HG03457 (cell line): ENCODE data around the gene ADAMTS14.
"Not testable (repeated sequence)": the region's sequence is repeated elsewhere in the genome, so short reads cannot be mapped to it uniquely, and the experiment has no call there.

Experiments
- ATAC-seq: cut with Tn5 transposase; IDR thresholded peaks from one replicate; pipeline ENCODE4 v1.9.1; 2021; ENCODE audit warnings: moderate number of reproducible peaks; ENCODE audit not compliant: unreplicated experiment

The ADAMTS14 gene, protein sequence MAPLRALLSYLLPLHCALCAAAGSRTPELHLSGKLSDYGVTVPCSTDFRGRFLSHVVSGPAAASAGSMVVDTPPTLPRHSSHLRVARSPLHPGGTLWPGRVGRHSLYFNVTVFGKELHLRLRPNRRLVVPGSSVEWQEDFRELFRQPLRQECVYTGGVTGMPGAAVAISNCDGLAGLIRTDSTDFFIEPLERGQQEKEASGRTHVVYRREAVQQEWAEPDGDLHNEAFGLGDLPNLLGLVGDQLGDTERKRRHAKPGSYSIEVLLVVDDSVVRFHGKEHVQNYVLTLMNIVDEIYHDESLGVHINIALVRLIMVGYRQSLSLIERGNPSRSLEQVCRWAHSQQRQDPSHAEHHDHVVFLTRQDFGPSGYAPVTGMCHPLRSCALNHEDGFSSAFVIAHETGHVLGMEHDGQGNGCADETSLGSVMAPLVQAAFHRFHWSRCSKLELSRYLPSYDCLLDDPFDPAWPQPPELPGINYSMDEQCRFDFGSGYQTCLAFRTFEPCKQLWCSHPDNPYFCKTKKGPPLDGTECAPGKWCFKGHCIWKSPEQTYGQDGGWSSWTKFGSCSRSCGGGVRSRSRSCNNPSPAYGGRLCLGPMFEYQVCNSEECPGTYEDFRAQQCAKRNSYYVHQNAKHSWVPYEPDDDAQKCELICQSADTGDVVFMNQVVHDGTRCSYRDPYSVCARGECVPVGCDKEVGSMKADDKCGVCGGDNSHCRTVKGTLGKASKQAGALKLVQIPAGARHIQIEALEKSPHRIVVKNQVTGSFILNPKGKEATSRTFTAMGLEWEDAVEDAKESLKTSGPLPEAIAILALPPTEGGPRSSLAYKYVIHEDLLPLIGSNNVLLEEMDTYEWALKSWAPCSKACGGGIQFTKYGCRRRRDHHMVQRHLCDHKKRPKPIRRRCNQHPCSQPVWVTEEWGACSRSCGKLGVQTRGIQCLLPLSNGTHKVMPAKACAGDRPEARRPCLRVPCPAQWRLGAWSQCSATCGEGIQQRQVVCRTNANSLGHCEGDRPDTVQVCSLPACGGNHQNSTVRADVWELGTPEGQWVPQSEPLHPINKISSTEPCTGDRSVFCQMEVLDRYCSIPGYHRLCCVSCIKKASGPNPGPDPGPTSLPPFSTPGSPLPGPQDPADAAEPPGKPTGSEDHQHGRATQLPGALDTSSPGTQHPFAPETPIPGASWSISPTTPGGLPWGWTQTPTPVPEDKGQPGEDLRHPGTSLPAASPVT

DNA sequence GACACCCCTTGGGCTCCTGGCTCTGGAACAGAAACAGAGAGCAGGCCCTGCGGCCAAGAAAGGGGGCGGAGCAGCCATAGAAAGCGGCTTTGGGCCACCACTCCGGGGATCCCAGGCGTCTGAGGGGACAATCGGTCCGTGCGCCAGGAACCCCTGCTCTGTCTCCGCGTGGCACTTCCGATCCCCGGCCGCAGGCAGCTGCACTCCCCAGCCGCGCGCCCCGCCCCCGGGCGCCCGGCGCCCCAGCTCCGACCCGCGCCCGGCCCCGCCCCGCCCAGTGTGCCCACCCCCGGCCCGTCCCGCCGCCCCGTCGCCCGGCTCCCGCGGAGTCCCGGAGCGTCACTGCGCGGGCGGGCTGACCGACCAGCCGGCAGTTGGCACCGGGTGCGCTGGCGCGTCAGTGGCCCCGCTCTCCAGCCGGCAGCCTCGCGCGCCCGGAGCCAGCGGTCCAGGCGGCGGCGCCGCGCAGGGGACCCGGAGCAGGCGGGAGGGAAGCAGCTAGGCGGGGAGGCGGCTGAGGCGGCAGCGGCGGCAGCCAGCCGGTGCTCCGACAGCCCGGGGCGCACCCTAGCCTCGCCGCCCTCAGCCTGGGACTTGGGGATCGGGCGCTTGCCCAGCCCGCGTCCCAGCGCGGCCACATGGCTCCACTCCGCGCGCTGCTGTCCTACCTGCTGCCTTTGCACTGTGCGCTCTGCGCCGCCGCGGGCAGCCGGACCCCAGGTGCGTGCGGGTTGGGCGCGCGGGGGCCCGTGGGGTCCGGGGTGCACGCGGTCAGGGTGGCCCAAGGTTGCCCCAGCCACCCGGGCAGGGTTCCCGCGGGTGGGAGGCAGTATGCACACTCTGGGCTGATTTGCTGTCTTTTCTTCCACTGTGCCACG, at the start of gene ADAMTS14:
Gene ADAMTS14 (plus strand): TSS at position 342 of the 878 bp plus-strand sequence. CDS start 297 bp downstream, at position 639.
- ATAC-seq = no peak

DNA sequence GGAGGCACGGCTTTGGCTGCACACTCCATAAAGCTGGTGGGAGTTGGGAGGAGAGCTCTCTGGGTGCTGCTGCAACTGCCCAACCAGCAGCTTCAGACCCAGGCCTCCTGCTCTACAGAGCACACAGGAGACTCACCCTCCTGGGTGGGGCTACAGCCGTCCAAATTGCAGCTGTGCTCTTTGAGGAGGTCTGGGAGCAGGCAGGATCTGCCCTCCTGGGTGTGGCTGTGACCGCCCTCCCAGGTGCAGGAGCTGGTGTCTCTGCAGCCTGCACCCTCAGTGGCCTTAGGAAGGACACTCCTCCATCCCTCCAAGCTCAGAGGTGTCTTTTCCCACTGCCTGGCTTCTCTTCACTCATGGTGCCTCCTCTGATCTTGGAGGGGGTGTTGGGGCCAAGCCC, 49.8 kb upstream of the ADAMTS14 start:
- ATAC-seq = no peak

DNA sequence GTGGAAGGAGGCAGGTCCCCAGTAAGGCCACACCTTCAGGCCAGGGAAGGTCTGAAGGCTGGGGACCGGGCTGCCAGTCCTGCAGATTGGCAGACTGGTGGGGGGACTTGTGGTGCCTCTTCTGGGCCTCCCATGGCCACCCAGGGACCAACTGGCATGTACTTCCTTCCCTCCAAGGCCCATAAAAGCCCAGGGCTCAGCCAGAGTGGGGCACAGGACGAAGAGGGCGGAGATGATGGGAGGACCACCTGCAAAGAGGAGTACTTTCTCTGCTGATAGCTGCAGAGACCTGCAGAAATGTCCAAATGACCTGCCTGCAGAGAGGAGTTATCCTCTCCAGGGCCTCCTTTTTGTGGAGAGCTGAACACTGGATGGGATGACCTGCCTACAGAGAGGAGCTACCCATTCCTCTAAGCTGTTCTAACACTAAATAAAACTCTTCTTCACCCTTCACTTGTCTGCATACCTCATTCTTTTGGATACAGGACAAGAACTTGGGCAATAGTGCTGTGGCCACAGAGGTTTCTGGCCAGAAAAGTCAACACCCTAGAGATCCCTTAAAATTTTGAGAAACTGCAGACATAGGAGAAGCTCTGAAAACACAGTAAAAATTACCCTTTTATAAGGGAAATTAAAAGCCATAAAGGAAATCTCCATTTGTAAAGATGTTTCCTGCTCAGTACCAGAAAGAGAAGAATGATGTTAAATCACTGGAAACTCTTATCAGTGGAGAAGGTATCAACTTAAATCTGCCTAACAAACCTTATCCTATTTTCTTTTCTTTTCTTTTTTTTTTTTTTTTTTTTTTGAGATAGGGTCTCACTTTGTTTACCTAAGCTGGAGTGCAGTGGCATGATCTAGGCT, 49.1 kb upstream of the ADAMTS14 start:
- no peak for ATAC-seq

DNA sequence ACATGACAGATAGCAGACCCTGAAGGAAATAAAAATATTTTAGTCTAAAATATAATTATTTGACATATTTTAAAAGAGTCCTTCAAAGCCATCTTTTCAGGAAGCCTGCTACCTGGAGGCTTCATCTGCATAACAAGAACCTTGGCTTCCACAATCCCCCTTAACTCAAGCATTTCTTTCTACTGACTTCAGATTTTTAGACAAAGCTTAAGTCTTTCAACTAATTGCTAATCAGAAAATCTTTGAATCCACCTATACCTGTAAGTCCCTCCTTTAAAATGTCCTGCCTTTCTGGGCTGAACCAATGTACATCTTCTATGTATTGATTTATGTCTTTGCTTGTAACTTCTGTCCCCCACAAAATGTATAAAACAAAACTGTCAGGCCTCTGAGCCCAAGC, 46.2 kb upstream of the ADAMTS14 start:
- no peak for ATAC-seq

DNA sequence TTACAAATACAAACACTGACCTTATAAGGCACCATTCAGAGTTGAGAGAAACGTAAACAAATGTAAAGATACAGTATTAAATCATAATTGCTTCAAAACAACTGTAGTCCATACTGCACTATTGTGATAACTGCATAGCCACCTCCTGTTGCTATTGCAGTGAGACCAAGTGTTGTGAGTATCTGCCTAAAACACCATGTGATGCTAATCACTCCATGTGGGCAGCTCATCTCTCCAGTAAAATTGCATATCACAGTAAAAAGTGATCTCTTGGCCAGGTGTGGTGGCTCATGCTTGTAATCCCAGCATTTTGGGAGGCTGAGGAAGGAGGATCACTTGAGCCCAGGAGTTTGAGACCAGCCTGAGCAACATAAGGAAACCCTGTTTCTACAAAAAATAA, 43.0 kb upstream of the ADAMTS14 start:
- ATAC-seq = no peak

DNA sequence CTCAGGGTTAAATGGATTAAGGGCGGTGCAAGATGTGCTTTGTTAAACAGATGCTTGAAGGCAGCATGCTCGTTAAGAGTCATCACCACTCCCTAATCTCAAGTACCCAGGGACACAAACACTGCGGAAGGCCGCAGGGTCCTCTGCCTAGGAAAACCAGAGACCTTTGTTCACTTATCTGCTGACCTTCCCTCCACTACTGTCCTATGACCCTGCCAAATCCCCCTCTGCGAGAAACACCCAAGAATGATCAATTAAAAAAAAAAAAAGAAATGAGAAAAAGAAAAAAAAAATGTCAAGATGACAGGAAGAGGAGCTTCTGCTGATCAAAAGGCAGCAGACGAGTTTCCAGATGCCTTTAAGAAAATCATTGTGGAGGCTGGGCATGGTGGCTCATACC, 40.6 kb upstream of the ADAMTS14 start:
- not testable (repeated sequence) for ATAC-seq

DNA sequence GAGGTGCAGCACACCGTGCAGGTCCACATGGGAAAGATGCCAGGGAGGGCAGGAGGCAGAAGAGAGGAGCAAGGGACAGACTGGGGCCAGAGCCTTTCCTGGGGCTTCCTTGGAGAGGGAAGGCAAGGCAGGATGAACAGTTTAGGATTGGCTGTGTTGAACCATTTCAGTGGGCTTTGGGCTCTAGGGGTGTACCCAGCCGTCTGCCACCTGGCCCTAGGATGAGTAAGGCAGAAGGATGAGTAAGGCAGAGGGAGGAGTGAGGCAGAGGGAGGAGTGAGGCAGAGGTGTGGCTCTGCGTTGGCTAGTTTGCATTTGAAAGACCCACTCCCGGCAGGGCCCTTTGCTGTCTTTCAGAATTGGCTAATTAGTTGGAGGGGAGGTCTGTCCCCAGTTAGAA, 38.3 kb upstream of the ADAMTS14 start:
- no peak for ATAC-seq

DNA sequence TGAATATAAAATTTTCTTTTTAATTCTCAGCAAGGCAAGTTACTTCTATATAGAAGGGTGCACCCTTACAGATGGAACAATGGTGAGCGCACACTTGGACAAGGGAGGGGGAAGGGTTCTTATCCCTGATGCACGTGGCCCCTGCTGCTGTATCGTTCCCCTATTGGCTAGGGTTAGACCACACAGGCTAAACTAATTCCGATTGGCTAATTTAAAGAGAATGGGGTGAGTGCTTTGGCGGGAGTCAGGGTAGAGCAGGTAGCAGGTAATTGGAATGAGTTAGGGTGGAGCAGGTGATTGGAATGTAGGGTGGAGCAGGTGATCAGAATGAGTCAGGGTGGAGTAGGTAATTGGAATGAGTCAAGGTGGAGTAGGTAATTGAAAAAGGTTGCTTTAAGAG, 37.8 kb upstream of the ADAMTS14 start:
- not testable (repeated sequence) for ATAC-seq

DNA sequence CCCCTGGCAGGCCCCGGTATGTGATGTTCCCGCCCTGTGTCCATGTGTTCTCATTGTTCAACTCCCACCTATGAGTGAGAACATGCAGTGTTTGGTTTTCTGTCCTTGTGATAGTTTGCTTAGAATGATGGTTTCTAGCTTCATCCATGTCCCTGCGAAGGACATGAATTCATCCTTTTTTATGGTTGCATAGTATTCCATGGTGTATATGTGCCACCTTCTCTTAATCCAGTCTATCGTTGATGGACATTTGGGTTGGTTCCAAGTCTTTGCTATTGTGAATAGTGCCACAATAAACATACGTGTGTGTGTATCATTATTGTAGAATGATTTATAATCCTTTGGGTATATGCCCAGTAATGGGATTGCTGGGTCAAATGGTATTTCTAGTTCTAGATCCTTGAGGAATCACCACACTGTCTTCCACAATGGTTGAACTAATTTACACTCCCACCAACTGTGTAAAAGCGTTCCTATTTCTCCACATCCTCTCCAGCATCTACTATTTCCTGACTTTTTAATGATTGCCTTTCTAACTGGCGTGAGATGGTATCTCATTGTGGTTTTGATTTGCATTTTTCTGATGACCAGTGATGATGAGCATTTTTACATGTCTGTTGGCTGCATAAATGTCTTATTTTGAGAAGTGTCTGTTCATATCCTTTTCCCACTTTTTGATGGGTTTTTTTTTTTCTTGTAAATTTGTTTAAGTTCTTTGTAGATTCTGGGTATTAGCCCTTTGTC, 32.5 kb upstream of the ADAMTS14 start:
- not testable (repeated sequence) for ATAC-seq

DNA sequence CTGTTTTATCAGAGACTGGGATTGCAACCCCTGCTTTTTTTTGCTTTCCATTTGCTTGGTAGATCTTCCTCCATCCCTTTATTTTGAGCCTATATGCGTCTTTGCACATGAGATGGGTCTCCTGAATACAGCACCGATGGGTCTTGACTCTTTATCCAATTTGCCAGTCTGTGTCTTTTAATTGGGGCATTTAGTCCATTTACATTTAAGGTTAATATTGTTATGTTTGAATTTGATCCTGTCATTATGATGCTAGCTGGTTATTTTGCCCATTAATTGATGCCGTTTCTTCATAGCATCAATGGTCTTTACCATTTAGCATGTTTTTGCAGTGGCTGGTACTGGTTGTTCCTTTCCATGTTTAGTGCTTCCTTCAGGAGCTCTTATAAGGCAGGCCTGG, 29.0 kb upstream of the ADAMTS14 start:
- ATAC-seq = not testable (repeated sequence)

DNA sequence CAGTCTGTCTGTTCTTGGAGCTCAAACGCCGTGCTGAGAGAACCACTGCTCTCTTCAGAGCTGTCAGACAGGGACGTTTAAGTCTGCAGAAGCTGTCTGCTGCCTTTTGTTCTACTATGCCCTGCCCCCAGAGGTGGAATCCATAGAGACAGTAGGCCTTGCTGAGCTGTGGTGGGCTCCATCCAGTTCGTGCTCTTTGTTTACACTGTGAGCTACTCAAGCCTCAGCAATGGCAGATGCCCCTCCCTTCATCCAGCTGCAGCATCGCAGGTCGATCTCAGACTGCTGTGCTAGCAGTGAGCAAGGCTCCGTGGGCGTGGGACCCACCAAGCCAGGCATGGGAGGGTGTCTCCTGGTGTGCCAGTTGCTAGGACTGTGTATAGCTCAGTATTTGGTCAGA, 27.3 kb upstream of the ADAMTS14 start:
- not testable (repeated sequence) for ATAC-seq

DNA sequence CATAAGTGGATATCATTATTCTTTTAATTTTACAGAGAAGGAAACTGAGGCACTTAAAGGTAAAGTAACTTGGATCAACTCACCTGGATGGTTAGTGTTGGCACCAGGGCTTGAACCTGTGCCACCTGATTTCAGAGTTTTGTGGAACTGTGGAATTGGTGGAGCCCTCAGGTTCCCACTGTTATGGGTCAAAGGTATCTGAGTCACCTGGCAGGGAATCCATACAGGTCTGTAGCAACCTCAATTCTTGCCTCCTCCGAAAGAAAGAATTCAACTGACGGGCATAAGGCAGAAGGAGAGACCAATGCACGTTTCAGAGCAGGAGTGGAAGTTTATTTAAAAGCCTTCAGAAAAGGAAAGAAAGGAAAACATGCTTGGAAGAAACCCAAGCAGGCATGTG, 25.2 kb upstream of the ADAMTS14 start:
- no peak for ATAC-seq

DNA sequence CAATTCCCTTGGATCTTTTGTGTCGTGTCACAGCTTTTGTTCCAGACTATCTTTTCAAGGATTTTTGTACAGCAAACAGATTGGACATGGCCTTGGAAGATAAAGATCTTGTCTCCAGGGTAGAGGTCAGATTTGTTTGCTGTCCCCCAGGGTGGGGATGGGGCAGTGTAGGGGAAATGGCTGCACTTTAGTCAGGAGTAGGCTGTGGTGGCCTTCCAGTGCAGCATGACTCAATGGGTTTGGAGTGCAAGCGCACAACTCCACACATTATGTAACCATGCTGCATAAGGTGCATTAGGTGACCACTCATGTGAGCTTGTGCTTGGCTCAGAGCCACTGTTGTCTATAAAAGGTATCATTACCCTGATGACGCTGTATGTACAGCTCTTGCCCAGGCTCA, 23.9 kb upstream of the ADAMTS14 start:
- ATAC-seq = no peak

DNA sequence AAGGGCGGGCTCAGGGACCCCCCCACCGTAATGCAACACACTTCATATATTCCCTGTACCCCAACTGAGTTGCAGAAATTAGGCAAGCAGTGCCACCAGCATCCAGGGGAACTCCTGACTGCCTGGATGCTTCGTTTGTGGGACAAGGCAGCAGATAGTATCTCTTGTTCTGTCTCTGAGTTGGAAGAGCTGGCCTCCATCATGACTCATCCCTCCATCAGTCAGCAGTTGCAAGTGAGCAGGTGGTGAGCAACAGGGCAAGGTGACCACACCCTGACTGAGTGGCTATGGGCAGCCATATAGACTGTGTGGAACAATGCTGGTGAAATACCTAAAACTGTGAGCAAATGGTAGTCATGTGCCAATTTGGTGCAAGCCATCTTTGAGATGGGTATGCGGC, 22.8 kb upstream of the ADAMTS14 start:
- ATAC-seq = no peak

DNA sequence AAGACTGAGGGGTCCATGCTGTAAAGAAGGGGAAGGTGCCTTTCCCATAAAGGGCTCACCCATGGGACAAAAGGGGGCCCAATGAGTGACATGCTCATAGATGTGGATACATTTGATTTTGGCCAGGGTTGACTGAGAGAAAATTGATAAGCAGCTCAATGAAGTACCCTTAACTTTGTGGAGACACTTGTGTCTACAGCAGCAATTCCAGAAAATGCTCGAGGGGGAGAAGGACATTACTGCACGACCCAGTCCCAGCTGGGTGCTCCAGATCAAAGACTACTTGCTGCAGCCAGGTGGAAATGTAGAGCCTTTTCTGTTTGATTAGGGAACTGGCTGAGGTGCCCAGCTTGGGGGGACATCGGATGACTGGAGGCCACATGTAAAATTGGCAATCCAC, 22.2 kb upstream of the ADAMTS14 start:
- no peak for ATAC-seq

DNA sequence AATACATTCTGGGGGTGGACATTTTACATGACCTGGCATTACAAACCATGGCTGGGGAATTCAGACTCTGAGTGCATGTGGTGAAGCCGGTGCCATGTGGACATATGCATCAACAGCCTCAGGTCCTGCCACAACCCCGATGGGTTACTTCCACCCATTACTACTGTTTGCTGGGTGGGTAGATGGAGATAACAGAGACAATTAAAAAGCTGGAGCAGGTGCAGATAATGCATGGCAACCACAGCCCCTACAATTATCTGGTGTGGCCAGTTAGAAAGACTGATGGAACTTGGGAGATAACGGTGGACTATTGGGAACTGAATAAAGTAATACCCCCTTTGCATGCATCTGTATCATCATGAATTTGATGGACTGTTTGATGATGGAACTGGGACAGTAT, 21.6 kb upstream of the ADAMTS14 start:
- ATAC-seq = no peak

DNA sequence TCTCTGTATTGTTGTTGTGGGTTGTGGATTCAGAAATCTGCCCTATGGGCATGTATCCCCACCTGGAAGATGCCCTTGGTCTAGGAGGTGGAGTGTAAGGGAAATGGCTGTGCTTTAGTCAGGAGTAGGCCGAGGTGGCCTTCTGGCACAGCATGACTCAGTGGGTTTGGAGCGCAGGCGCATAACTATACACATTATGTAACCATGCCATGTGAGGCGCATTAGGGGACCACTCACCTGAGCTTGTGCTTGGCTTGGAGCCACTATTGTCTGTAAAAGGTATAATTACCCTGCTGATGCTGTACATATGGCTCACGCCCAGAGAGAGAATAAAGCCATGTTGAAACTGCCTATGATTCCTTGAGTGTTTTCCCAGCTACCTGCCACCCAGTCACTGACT, 20.6 kb upstream of the ADAMTS14 start:
- no peak for ATAC-seq

DNA sequence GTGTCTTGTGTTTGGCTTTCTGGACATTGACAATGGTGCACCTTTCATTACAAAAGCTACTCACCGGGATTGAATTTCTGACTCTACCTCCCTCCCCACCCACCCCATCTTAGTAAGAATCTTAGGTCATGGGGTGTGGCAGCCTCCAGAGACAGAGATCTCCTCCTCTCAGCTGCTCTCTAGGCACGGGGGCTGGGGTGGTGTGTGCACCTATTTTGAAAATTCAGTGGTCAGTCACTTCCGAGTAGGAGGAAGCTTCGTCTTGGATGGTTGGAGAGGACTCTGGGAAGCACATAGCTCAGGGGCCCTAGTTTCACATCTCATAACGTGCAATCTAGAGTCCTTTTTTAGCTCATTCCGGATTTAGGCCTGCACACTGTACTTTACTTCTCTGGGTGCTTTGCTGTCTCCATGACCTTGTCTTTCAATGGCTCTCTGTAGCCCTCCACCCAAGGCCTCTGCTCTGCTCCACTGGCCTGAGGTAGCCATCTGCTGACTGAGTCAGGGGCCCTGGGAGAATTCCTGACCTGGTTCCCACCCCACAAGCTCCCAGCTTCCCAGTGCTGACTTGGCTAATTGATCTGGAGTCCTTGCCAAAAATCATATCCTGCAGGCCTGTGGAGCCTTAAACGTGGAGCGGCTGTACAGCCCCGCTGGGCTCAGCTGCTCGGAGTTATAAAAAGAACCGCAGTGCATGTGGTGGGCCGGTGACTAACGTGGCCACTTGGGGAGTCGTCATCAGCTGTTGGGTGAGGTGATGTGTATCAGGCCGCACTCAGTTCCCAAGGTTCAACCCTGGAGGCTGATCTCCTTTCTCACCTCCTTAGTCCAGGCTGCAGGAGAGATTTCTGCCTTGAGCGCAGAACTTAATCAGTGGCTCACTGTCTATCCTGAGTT, 19.3 kb upstream of the ADAMTS14 start:
- ATAC-seq = no peak
